ENCODE data around the gene CADM1. TPM values are rescaled to one million over a fixed set of nuclear protein-coding genes. Genes with fewer than 3 reads are reported as not detected.

CADM1 gene
- total and polyA plus RNA-seq, 2 donors (not counting 3 experiments of a cell fraction or from before 2014, with no cell fraction given), result 0.52 to 2.6 TPM

- POLR2A ChIA-PET, result no interaction called here
- no peak overlapping the region for H2AFZ ChIP-seq (ENCODE audit: low read depth, low read length)
- DNase-seq (ENCODE audit: low read depth, low spot score) (no peak), FAIRE-seq (no peak)
- CTCF ChIA-PET, result no interaction called here
- no peaks in the 10 kb centered on the region for H3K79me2 ChIP-seq (ENCODE audit: control insufficient read depth, insufficient read depth, low read length)
- dilution Hi-C loops (cut with MboI; ENCODE audit: extremely low pct_ligation_motif_present, low sequenced_read_pairs), result no loop called here
- H3K36me3 ChIP-seq (ENCODE audit: control insufficient read depth in 2 of 2, extremely low read depth in 1 of 2, insufficient read depth in 2 of 2, low read length in 2 of 2), result no peaks in the 10 kb centered on the region
- H3K9ac ChIP-seq (replicated peaks; ENCODE audit: extremely low read depth, insufficient read depth, low read length), result no peak overlapping the region
- H3K4me3 ChIP-seq (replicated peaks in 1 of 3; ENCODE audit: insufficient read depth in 1 of 3, low read depth in 1 of 3, low read length in 3 of 3), result no peak overlapping the region
- H3K9me1 ChIP-seq (replicated peaks; ENCODE audit: control insufficient read depth, extremely low read depth, insufficient read depth, low read length), result no peaks in the 10 kb centered on the region
- no peaks in the 10 kb centered on the region for H3K4me1 ChIP-seq (ENCODE audit: control insufficient read depth, extremely low read depth, insufficient read depth, low read length)
- H4K20me1 ChIP-seq (replicated peaks; ENCODE audit: control insufficient read depth, extremely low read depth, insufficient read depth, low read length), result no peaks in the 10 kb centered on the region
- H3K27me3 ChIP-seq (ENCODE audit: control insufficient read depth in 2 of 2, insufficient read depth in 2 of 2, low read length in 2 of 2), result no peaks in the 10 kb centered on the region
- TF ChIP-seq EZH2 (IDR thresholded peaks at IDR 0.05; ENCODE audit: borderline replicate concordance, low read depth, low read length, severe bottlenecking), result no peak
- TF ChIP-seq, protein P1, sequence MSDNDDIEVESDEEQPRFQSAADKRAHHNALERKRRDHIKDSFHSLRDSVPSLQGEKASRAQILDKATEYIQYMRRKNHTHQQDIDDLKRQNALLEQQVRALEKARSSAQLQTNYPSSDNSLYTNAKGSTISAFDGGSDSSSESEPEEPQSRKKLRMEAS (IDR thresholded peaks at IDR 0.05; ENCODE audit: insufficient read depth, insufficient read length), result no peak
- TF ChIP-seq FOS (IDR thresholded peaks at IDR 0.05; ENCODE audit: borderline replicate concordance, insufficient read depth, low read length), result no peak
- TF ChIP-seq POLR2A (IDR thresholded peaks at IDR 0.05; ENCODE audit: low read depth, low read length), result no peak
- no peak for TF ChIP-seq GATA2 (IDR thresholded peaks at IDR 0.05; ENCODE audit: insufficient read depth, insufficient read length, low read depth, low read length)
- TF ChIP-seq POLR2AphosphoS5 (IDR thresholded peaks at IDR 0.05; ENCODE audit: insufficient read depth, low read depth, low read length), result no peak
- TF ChIP-seq JUN (IDR thresholded peaks at IDR 0.05; ENCODE audit: borderline replicate concordance, insufficient read depth, insufficient read length, low read depth), result no peak
- TF ChIP-seq, protein P2, sequence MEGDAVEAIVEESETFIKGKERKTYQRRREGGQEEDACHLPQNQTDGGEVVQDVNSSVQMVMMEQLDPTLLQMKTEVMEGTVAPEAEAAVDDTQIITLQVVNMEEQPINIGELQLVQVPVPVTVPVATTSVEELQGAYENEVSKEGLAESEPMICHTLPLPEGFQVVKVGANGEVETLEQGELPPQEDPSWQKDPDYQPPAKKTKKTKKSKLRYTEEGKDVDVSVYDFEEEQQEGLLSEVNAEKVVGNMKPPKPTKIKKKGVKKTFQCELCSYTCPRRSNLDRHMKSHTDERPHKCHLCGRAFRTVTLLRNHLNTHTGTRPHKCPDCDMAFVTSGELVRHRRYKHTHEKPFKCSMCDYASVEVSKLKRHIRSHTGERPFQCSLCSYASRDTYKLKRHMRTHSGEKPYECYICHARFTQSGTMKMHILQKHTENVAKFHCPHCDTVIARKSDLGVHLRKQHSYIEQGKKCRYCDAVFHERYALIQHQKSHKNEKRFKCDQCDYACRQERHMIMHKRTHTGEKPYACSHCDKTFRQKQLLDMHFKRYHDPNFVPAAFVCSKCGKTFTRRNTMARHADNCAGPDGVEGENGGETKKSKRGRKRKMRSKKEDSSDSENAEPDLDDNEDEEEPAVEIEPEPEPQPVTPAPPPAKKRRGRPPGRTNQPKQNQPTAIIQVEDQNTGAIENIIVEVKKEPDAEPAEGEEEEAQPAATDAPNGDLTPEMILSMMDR (IDR thresholded peaks at IDR 0.05; ENCODE audit: extremely low read depth in 1 of 2, insufficient read depth in 1 of 2, low read depth in 1 of 2, low read length in 2 of 2), result no peak
- TF ChIP-seq MYC (IDR thresholded peaks at IDR 0.05; ENCODE audit: low read depth, low read length), result no peak
- H3K4me2 ChIP-seq (ENCODE audit: insufficient read depth, low read length), result no peak overlapping the region
- H3K9me3 ChIP-seq (replicated peaks; ENCODE audit: control insufficient read depth, insufficient read depth, low read length), result no peaks in the 10 kb centered on the region
- no TSS peak for BruUV-seq (replicated peaks)
- intact Hi-C loops (cut with micrococcal nuclease), result no loop called here
- no peak overlapping the region for H3K27ac ChIP-seq (ENCODE audit: insufficient read depth, low read depth, low read length)
These were observed 48.6 kb downstream of the CADM1 start for GRCh38 chr11:115455613-115456012.
